Measurements from ENCODE around the gene RNF150. TPM values are rescaled to one million over a fixed set of nuclear protein-coding genes. Genes with fewer than 3 reads are reported as not detected.
"Not testable (repeated sequence)": the region's sequence is repeated elsewhere in the genome, so short reads cannot be mapped to it uniquely, and the experiment has no call there.

The RNF150 gene
- 10 to 100 TPM; 23.6 to 26.6 TPM for total RNA-seq
- long read RNA-seq, donor 1, full-length matches to known transcripts, result 5 of 20 reads
- long read RNA-seq, donor 1, partial matches to known transcripts, result 4 of 20 reads
- long read RNA-seq, donor 1, other reads (novel, unspliced or antisense), result 11 of 20 reads
- long read RNA-seq, donor 2, full-length matches to known transcripts, result 1 of 10 reads
- long read RNA-seq, donor 2, partial matches to known transcripts, result 7 of 10 reads
- long read RNA-seq, donor 2, other reads (novel, unspliced or antisense), result 2 of 10 reads

DNA sequence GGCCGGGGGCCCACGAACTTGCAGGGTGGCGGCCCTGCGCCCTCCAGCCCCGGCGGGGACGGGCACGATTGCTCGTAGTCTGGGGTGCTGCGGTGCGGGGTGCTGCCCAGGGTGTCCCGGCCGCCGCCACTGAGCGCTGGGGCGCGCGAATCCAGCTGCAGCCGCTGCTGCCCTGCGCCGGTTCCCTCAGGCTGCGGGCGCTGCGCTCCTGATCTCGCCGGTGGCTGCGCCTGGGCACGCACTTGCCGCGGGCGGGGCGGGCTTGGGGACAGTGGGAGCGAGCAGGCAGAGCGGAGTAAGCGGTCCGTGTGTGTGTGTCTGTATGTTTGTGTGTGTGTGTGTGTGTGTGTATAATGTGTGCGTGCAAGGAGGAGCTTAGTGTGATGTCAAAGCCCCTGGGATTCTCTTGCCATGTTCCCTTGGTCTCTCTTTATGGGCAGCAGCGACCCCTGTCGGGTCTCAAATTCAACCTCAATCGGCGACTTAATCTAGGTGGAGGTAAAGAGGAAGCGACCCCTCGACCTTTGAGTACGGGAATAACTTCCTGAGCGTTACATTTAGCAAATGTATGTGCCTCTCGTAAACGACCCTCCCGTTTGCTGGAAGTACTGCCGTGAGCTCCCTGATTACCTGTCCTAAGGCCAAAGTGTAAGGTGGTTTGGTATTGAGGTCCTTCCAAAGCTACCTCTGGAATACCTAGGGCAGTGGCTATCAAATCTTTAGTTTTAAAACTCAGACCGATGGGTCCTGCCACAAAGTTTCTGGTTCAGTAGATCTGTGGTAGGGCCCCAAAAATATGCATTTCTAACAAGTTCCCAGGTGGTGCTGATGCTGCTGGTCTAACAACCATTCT is at the start of gene RNF150:
TSS of gene RNF150 (minus strand) at position 324 of the 853 bp plus-strand sequence.
- intact Hi-C loops (cut with DNase I), result loop anchor here (2.0 to 5.0 kb wide), 2 partner anchors 273 to 276 kb away; no protein-coding TSS in a partner anchor
- peak; percentile 88 for DNase-seq (ENCODE audit: low spot score)

DNA sequence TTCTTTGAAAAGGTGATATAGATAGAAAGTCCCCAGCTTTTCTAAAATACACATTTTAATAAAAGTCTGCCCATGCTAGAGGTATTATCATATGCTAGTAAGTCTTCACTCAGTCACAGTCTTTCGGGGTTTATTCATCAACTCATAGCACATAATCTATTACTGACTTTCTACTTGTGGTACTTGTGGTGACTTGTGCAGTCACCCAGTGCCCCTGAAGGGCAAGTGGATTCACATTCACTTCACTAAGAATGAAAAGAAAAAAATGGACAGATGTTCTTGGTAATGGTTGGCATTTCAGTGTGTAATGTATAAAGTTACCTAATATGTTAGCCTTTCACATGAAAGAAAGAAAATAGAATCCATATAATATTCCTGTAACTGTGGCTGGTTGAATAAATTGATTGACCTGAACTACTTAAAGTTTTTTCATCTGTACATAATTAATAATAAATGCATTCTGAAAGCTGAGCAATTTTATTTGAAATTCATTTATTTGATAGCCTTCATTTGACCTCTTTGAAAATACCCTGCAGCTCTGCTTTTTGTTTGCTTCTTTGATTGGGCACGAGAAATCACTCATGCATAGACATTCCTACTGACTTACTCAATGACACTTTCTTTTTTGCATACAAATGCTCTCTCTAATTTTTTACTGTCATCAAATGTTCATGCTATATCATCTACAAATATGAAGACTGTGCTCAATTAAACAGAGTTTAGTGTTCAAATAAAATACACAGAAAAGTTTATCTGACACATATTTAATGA is 47.9 kb upstream of the RNF150 start:
- intact Hi-C loops (cut with DNase I), result no loop called here
- no peak for DNase-seq (ENCODE audit: low spot score)

DNA sequence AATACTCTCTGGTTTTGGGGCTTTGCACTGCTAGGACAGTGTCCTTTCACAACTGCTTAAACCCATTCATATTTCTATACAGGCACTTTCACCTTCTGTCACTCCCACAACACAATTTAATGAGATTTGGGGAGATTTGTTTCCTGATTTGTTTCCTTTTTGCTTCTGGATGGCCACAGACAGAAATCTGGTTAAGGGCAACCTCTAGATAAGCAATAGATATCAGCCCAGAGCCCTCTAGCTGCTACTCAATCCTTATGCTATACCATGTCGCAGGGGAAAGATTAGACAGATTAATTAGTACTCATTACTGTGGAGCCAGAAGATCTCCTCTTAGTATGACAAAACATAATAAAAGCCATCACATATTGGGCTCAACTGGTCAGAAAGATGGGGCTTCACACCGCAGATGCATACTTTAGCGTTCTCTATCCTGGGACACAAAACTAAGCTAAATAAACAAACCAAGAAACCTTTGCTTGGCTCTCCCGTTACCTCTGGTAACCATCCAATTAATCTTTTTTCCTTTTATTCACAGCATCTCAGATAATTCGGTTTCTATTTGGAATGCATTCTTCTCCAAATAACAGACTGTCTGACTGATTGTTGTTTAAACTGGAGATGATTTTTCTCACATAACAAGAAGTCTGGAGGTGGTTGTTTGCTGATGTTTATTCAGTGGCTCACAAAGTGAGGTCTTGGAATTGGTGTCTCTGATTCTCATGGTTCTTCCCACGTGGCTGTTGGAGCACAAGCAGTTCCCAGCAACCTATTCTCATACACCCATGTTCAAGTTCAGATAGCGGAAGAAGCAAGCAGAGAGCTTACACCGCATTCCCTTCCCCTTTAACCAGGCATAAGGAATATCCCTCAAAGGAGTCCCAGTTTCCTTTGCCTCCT is 46.5 kb upstream of the RNF150 start:
- no peak for DNase-seq (ENCODE audit: low spot score)
- intact Hi-C loops (cut with DNase I), result no loop called here

DNA sequence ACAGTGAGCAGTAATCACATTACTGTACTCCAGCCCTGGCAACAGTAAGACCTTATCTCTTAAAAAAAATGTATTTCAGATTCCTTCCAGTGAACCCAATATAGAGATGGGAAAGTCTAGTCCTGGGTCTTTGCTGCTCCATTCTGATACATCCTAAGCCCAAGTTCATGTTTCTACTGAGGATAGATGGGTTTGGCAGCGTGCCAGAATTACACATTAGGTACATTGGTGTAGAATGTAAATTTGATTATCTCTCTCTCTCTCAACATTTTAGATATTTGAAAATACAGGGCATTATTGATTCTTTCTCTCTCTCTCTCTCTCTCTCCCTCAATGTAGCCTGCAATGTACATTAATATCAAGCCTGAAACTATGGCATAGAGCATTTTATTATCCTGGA is 43.9 kb upstream of the RNF150 start:
- intact Hi-C loops (cut with DNase I), result no loop called here

DNA sequence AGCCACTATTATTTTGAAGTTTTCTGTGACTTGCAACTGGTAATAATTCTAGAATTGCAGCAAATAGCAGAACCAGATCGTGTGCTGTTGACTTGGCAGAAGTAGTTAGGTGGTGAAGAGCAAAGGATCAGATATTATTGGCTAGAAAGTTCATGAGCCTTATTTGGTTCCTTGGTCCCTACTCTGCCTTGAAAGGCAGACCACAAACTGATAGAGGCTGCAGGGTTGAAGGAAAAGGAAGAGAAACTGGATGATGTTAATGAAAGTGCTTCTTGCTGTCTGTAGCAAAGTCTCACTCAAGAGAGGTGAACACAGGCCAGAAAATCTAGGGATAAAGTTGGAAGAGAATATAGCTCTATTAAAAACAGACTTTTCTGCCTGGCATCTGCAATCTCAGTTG is 41.2 kb upstream of the RNF150 start:
- DNase-seq (ENCODE audit: low spot score), result no peak
- intact Hi-C loops (cut with DNase I), result no loop called here

More for the DNA sequence above, 43.9 kb upstream of the RNF150 start:
- DNase-seq (ENCODE audit: low spot score), result no peak

DNA sequence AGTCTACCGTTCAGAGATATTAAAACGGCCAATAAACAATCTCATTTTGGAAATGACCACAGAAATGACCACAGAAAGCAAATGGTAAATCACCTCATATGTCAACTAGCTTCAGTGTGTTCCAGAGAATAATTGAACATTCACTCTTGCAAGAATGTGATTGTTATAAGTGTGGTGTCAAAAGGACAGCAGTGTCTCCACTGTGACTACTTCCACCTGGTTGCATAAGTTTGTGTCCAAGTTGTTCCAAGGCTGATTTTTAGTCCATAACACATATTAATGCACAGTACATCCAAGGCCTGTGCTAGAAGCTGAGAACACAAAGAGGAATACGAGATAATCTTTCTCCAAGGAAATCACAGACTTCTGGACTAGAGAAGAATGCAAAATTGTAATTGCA is 37.4 kb upstream of the RNF150 start:
- intact Hi-C loops (cut with DNase I), result no loop called here
- no peak for DNase-seq (ENCODE audit: low spot score)

DNA sequence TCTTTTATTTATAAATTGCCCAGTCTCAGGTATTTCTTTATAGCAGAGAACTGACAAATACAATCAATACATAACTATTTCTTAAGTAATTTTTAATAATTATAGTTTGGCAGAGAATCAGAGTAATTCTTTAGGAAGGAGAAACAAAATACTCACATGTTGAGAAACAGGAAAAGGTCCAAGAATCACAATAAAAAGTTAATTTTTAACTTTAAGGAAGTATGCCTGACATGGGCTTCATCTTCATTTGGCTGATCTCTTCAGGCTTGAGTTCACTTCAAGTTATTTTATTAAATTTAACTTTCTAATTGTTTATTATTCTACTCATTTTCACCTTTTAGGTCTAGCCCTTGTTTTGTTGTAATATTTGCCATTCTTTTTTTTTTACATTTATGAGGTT is 36.1 kb upstream of the RNF150 start:
- DNase-seq (ENCODE audit: low spot score), result no peak

DNA sequence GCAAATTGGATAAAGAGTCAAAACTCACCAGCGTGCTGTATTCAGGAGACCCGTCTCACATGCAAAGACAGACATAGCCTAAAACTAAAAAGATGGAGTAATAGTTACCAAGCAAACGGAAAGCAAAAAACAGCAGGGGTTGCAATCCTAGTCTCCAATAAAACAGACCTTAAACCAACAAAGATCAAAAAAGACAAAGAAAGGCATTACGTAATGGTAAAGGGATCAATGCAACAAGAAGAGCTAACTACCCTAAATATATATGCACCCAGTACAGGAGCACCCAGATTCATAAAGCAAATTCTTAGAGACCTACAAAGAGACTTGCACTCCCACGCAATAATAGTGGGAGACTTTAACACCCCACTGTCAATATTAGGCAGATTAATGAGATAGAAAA is 31.7 kb upstream of the RNF150 start:
- intact Hi-C loops (cut with DNase I), result not testable (repeated sequence)

More for the DNA sequence above, 36.1 kb upstream of the RNF150 start:
- intact Hi-C loops (cut with DNase I), result no loop called here

DNA sequence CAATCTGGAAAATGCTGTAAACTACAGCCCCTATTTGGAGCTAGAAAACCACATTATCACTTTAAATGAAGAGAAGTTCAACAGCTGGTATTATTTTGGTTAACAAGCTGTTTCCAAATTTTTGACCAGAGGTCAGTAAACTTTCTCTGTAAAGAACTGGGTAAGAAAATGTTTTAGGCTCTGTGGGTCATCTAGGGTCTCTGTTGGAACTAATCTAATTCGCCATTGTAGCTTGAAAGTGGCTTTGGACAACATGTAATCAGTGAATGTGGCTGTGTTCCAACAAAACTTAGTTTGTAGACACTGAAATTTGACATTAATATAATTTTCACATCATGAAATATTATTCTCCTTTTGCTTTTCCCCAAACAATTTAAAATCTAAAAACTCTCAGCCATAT is 25.8 kb upstream of the RNF150 start:
- intact Hi-C loops (cut with DNase I), result no loop called here
- DNase-seq (ENCODE audit: low spot score), result no peak

More for the DNA sequence above, 31.7 kb upstream of the RNF150 start:
- DNase-seq (ENCODE audit: low spot score), result not testable (repeated sequence)

DNA sequence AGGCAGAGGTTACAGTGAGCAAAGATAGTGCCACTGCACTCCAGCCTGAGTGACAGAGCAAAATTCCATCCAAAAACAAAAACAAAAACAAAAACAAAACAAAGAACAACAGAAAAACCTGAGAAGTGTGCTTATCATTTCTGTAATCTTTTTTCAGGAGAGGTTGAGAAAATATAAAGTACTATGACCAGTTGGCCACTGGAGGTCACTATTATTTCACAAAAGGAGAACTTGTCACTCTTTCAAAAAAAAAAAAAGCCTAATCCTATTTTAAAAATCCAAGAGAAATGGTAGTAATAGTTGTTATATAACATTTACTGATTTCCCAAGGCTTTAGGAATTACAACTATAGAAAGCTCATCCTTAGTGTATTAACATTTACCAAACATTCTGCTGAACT is 24.9 kb upstream of the RNF150 start:
- no peak for DNase-seq (ENCODE audit: low spot score)
- intact Hi-C loops (cut with DNase I), result no loop called here

DNA sequence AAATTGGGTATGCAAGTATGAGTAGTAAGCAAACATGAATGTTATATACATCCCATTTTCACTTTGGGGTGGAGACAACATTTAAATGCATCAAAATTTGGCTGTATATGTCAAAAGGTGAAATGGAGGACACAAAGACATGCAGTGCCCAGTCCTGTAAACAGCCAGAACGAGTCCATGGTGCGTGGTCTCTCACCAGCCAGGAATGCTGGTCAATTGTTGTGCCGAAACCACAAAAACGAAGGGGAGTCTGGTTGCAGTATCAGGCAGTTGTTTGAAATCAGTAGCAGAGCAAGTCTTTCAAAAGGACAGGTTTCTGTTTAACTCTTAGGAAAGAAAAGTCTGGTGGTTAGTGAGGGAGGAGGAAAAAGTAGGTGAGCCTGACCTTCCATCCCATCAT is 22.3 kb upstream of the RNF150 start:
- DNase-seq (ENCODE audit: low spot score), result no peak
- intact Hi-C loops (cut with DNase I), result no loop called here

DNA sequence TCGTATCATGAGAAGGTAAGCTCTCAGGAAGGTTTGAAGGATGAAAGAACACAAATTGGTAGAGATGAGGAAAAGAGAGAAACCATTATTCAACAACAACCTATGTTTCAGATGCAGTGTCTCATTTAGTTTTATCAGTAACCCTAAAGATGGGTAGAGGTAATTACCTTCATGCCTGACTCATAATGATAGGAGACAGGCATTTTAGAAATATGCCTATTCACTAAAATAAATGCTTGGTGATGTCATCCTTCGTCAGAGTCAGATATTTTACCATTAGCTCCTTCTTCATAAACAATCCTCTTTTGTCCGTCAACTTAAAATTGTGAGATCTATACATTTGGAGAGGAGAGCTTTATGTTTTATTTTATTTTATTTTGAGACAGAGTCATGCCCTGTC is 21.5 kb upstream of the RNF150 start:
- intact Hi-C loops (cut with DNase I), result no loop called here
- no peak for DNase-seq (ENCODE audit: low spot score)

DNA sequence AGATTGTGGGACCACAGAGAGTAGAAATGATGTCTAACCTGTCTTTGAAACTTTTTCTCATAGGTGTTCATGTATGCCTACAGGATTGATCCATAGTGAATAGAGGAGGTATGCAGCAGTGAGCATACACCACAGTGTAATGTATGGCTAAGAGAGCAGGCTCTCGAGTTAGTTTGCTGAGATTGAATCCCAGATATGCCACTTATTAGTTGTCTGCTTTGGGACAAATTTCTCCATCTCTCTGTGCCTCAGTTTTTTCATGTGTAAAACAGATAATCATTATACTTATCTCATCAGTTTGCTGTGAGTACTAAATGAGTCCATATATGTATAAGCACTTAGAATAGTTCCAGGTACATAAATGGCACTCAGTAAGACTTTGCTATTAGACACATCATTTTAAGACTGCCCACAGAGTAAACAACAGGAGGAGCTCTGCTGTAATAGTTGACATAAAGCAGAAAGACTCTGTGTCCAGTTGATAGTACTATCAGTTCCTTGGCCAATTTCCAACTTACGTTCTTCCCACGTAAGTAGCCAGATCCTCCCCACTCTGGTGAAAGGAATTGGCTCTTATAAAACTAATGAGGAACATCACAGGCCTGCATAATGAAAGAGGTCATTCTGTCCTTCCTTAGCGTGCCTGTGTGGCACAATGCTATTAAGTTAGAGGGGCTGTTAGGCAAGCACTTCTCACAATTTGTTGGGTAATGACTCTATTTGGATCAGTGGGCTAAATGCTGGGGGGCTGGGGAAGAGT is 20.7 kb upstream of the RNF150 start:
- DNase-seq (ENCODE audit: low spot score), result no peak
- intact Hi-C loops (cut with DNase I), result no loop called here

DNA sequence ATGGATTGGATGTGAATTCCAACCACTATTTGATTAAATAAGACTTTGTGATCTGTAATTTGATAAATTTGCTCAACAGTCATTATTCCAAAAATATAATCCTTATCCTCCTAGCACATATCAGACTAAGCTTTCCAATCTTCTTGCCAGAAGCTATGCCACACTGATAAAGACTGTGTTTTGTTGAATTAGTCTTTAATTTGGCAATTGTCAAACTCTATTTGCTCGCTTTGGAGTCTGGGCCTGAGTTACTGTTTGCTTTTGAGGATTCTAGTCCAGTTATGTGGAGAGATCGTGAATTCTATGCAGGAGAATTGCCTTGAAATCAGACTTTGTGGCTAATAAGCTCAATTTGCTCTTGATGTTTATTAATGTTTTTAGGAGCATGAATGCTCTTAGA is 10.9 kb upstream of the RNF150 start:
- intact Hi-C loops (cut with DNase I), result no loop called here

DNA sequence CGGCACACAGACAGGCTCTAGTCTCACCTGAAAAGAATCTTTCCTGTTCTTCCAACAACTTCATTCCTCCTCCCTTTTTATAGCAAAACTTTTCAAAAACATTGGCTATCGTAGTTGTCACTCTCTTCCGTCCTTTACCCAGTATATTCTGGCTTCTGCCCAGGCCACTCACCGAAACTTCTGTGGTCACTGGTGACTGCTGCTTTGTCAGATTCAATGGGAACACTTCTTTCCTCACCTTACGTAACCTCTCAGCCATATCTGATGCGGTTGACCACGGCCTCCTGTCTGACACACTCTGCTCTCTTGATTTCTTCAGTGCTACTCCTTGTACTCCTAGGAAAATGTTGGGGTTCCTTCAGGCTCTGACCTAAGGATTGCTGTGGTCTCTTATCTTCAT is 9.2 kb upstream of the RNF150 start:
- DNase-seq (ENCODE audit: low spot score), result no peak
- intact Hi-C loops (cut with DNase I), result no loop called here

More for the DNA sequence above, 10.9 kb upstream of the RNF150 start:
- no peak for DNase-seq (ENCODE audit: low spot score)

DNA sequence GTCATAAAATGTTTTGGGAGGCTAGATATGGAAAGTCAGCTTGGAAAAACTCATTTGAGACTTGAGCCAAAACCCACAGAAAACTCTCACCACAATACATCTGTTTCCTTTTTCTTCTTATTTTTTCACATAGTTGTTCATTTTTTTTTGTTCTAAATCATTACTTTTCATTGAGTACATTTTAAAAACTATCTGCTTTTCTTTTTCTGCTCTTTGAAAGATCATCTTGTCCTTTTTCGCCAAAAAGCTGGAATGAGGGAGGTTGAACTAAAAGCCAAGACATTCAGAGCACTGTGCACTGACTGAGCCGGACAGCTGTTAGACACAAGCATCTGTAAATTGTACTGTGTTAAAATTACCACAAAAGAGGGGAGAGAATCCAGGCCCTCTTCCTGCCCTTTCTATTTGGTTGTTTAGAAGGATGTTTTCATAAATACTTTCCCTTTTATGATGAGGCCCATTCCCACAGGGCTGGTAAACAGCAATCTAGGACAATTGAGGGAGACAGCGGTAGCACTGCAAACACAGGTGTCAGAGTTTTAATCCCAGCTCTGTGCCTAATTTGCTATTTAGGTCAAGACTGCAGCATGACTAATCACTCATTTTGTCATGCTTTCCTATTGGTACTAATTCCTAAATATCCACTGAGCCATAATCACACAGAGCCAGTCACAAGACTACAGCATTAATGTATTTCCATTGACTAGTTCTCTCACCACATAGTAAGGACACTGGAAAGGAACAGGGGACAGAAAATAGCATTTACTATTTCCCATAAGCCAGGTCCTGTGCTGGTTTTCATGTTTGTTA is 7.3 kb upstream of the RNF150 start:
- intact Hi-C loops (cut with DNase I), result no loop called here
- no peak for DNase-seq (ENCODE audit: low spot score)

Data from posterior vena cava (tissue), 2 donors.